ENCODE data around the gene ALPI.

DNA sequence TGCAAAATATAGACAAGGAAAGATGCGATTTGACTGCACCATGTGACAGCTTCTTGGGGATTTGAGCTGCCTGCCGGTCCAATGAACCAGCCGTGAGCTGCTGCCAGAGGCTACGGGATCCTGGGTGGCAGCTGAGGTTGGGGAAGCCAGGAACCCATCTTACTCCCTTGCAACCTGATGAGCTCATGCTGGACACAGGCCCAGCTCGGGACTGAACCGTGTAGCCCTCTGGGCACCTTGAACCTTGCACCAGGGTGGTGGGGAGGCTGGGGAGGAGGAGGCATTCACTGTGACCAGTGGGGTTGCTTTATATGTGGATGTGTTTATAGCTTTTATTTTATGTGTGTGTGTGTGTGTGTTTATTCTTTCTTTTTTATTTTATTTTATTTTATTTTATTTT, 9.1 kb downstream of the ALPI start:
- TF ChIP-seq CTCF (IDR thresholded peaks at IDR 0.05), result no peak
- TF ChIP-seq POLR2AphosphoS5 (IDR thresholded peaks at IDR 0.05), result no peak
- no peak for TF ChIP-seq POLR2A (IDR thresholded peaks at IDR 0.05)
